Body of pancreas (tissue), 4 donors: ENCODE measurements around the gene SH2D4B.
"Not testable (repeated sequence)": the region's sequence is repeated elsewhere in the genome, so short reads cannot be mapped to it uniquely, and the experiment has no call there.

Experiments used
- CTCF ChIP-seq, 7 experiments: fragments of 450-650 bp in 4 of 7; fragments of 200-600 bp in 3 of 7; sonication (generic) in 3 of 7; IDR thresholded peaks; one replicate each; pipeline ENCODE4 v1.5.1; 2016 to 2019; ENCODE audit warnings: antibody characterized with exemption in 7 of 7
- POLR2A ChIP-seq, 3 donors: fragments of 450-650 bp; IDR thresholded peaks; one replicate each; pipeline ENCODE4 v1.6.1; 2016; ENCODE audit warnings: antibody characterized with exemption in 3 of 3, mild to moderate bottlenecking in 2 of 3

- not testable (repeated sequence) for TF ChIP-seq CTCF, POLR2A (IDR thresholded peaks at IDR 0.05)
Measured at GRCh38 chr10:80534646-80535045, 3.1 kb upstream of the SH2D4B start.
